Left renal cortex interstitium (tissue), 4 donors: Measurements from ENCODE around the gene SCUBE2. TPM values are rescaled to one million over a fixed set of nuclear protein-coding genes. Genes with fewer than 3 reads are reported as not detected.

ENCODE experiments used
- DNase-seq, 4 donors: peaks; one replicate each; pipeline ENCODE4 v3.0.0-alpha.2; 2013; ENCODE audit warnings: low read depth in 4 of 4, low spot score in 2 of 4, missing footprints in 1 of 4
- polyA plus RNA-seq, 4 donors: library from polyadenylated mRNA; unstranded; fragments of 120-200 nt; gene quantifications; one replicate each; pipeline ENCODE4 v1.2.1, GENCODE V29; 2013; ENCODE audit not compliant: insufficient read length in 4 of 4

Gene SCUBE2
- polyA plus RNA-seq, 4 donors = 4.5 to 7.9 (median 6.2) TPM

- DNase-seq = no peak
Measured at GRCh38 chr11:9076046-9076445, 15.4 kb downstream of the SCUBE2 start.

- DNase-seq = no peak
Measured at GRCh38 chr11:9075556-9075955, 15.8 kb downstream of the SCUBE2 start.

DNA sequence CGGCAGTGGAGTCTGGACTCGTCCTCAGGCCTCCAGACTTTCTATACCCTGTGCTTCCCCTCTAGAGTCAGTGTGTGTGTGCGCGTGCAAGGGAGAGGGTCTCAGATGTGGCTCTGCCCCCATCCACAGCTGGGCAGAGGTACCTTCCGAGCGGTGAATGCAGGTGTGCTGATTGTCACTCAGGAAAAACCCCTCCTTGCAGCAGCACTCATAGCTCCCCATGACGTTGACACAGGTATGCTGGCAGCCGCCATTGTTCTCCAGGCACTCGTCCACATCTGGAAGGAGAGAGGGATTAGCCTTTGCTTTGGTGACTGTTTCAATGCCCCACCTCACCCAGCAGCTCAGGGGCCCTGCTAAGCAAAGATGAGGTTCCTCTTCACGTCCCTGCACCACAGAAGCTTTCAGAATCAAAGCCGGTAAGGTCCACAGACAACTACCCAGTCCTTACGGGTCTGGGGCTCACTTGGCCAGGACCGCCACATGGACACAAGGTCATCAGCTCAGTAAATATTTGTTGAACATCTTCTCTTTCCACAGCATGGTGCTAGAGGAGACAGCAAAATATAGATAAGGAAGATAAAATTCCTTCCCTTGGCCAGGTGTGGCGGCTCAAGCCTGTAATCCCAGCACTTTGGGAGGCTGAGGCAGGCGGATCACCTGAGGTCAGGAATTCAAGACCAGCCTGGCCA is 16.9 kb downstream of the SCUBE2 start:
- no peak for DNase-seq

- no peak for DNase-seq
Measured at GRCh38 chr11:9073466-9074225, 17.8 kb downstream of the SCUBE2 start.

- no peak for DNase-seq
Measured at GRCh38 chr11:9072626-9073176, 18.7 kb downstream of the SCUBE2 start.

DNA sequence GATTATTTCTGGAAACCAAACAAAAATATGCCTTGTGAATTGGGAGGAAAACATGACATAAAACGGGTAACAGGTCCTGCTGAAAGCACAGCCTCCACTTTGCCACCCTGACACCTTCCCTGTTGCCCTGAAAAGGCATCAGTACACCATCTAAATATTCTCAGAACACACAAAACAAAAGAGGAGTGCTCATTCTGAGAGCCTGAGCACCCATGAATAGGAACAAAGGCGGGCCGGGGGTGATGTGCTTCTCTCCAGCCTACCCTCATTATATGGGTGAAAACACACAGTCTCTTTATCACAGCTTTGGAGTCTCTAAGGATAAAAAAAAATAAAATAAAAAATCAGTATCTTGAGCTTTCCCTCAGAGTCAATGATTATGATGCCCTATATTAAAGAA is 19.7 kb downstream of the SCUBE2 start:
- DNase-seq = no peak

DNA sequence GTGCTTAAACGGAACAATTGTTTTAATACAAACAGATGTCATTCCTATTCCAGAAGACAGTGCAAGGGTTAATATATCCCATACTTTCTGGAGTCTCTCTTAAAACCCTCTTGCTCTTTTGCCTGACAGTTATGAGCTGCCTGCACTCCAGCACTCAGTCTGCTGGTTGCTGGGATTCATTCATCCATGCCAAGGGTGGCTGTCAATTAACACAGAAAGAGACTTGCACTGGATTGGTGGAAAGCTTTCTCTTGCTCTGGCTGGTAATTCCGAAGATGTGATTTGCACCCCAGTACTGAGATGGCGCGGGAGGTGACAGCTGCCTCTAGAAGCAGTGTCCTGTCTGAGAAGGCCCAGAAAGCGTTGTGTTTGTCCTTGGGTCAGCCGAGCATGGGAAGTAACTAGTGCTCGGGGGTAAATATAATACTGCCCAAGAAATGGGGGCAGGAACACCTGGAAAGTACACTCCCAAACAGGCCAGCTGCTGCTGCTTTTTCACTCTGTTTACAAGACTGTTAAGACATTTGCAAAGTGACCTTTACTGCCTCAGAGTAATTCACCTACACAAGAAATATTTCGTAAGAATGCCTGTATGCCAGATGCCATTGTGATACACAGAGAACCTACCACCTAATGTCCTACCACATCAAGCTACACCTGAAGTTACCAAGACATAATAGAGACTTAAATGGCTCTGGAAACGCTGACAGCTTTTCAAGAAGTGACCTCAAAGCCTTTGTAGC is 20.5 kb downstream of the SCUBE2 start:
- DNase-seq = no peak

GRCh38 chr11:9069862-9070470 is 21.4 kb downstream of the SCUBE2 start:
- no peak for DNase-seq

GRCh38 chr11:9069256-9069655 is 22.1 kb downstream of the SCUBE2 start:
- no peak for DNase-seq

- DNase-seq = no peak
Measured at GRCh38 chr11:9066433-9066925, 24.9 kb downstream of the SCUBE2 start.

GRCh38 chr11:9065607-9066432 is 25.6 kb downstream of the SCUBE2 start:
- no peak for DNase-seq

DNA sequence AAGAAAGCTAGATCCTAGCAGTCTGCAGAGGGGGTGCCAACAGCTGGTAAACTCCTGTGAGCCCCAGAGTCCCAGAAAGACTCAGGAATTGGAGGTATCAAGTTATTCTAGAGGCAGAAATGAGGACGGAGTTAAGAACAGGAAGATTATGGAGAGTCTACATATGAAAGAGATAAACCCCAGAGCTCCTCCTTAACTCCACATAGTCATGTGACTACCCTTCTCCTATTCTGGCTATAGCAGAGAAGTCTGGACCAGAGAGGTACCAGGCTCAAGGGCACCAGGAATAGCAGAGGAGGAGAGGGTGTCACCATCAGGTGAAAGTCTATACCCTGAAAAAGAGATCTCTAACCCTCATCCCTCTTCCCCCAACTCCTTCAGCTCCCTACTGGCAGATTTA is 29.6 kb downstream of the SCUBE2 start:
- no peak for DNase-seq

- DNase-seq = no peak
Measured at GRCh38 chr11:9060700-9061111, 30.7 kb downstream of the SCUBE2 start.

GRCh38 chr11:9059406-9059805 is 32.0 kb downstream of the SCUBE2 start:
- no peak for DNase-seq

DNA sequence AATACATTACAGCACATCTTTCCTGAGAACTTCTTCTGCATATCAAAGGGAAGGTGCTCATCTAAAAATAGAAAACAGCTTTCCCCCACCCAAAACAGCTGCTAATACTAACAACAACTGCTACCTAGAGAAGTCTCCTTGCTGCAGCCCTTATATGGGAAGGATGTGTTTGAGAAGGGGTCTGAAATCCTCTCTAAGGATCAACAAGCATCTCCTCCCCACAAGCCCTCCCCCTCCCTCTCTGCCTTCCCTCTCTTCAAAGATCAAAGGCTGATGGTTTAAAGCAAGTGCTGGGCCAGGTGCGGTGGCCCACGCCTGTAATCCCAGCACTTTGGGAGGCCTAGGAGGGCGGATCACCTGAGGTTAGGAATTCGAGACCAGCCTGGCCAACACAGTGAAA is 33.5 kb downstream of the SCUBE2 start:
- DNase-seq = no peak

DNA sequence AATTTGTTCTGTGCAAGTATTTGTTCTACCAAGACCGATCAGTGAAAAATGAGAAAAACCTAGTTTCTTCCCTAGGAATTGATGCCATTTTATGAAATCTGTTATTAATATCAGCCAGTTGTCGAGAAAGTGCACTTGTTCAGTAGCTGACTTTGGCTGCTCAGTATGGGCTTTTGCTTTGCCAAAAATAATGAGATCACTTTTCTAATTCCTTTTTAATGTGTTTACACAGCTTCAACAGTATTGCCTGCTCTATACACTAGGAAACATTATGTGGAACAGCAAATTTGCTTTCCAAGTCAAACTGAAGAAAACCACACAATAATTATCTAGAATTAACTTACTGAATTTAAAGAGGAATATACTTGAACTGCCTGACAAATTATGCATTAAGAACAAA is 34.4 kb downstream of the SCUBE2 start:
- no peak for DNase-seq

DNA sequence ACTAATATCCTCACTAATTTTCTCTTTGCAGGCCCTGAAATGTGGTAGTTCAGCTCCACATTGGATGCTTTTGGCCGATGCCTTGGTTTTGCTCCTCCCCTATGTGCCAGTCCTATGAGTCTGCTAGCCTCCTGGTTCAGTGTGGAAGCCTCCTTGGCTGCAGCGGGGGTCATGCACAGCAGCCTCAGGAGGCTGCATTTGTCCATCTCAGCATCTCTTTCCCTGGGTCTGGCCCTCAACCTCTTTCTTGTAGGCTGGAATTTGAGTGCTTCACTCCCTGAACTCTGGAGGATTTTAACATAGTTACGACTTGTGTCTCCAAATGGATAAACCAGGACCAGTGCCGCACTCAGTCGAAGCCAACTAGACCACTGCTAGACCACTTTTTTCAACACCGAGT is 34.9 kb downstream of the SCUBE2 start:
- no peak for DNase-seq

GRCh38 chr11:9053316-9054035 is 37.9 kb downstream of the SCUBE2 start:
- DNase-seq = no peak

GRCh38 chr11:9052316-9052715 is 39.1 kb downstream of the SCUBE2 start:
- no peak for DNase-seq
